Fibroblast of lung (primary cell): ENCODE results near the gene USH1G. TPM values are rescaled to one million over a fixed set of nuclear protein-coding genes. Genes with fewer than 3 reads are reported as not detected.

Experiments used
- DNase-seq, 2 donors: peaks; one replicate each; pipeline versions ENCODE4 v3.0.0 to v3.0.0-alpha.2; 2010; ENCODE audit warnings: low read depth in 2 of 2
- H2AFZ ChIP-seq: 2 replicates; pipeline ENCODE4 v1.5.1; 2012; ENCODE audit warnings: low read length, control low read depth, inconsistent platforms
- H3K27ac ChIP-seq: 2 replicates; pipeline ENCODE4 v1.5.1; 2011; ENCODE audit warnings: low read length, control low read depth; ENCODE audit not compliant: insufficient read depth
- H3K27me3 ChIP-seq: 2 replicates; pipeline ENCODE4 v1.5.1; 2011; ENCODE audit warnings: mild to moderate bottlenecking, low read length; ENCODE audit not compliant: control insufficient read depth, insufficient read depth
- H3K36me3 ChIP-seq: 2 replicates; pipeline ENCODE4 v1.5.1; 2011; ENCODE audit warnings: low read length; ENCODE audit not compliant: control insufficient read depth, insufficient read depth
- H3K4me1 ChIP-seq: 2 replicates; pipeline ENCODE4 v1.5.1; 2011; ENCODE audit warnings: low read length; ENCODE audit not compliant: control insufficient read depth, insufficient read depth; ENCODE audit errors: extremely low read depth
- H3K4me2 ChIP-seq: 2 replicates; pipeline ENCODE4 v1.5.1; 2011; ENCODE audit warnings: low read length, control low read depth; ENCODE audit not compliant: insufficient read depth; ENCODE audit errors: extremely low read depth
- H3K4me3 ChIP-seq, 4 experiments: fragments of 200-600 bp in 1 of 4; sonication (generic) in 1 of 4; replicated peaks in 1 of 4; 2 replicates each; pipeline ENCODE4 v1.5.1; 2011 to 2016; ENCODE audit warnings: low read length in 4 of 4, low read depth in 3 of 4, mild to moderate bottlenecking in 3 of 4, control low read depth in 2 of 4, inconsistent platforms in 1 of 4, mixed read lengths in 1 of 4; ENCODE audit not compliant: insufficient read depth in 1 of 4; ENCODE audit errors: control extremely low read depth in 1 of 4
- H3K79me2 ChIP-seq: 2 replicates; pipeline ENCODE4 v1.5.1; 2012; ENCODE audit warnings: mild to moderate bottlenecking, low read length, inconsistent platforms; ENCODE audit not compliant: control insufficient read depth, insufficient read depth
- H3K9ac ChIP-seq: 2 replicates; pipeline ENCODE4 v1.5.1; 2011; ENCODE audit warnings: mild to moderate bottlenecking, low read length, control low read depth; ENCODE audit not compliant: insufficient read depth
- H3K9me3 ChIP-seq: 2 replicates; pipeline ENCODE4 v1.5.1; 2012; ENCODE audit warnings: low read depth, low read length; ENCODE audit not compliant: control insufficient read depth, insufficient read depth
- H4K20me1 ChIP-seq: 2 replicates; pipeline ENCODE4 v1.5.1; 2011; ENCODE audit warnings: low read length; ENCODE audit not compliant: control insufficient read depth, insufficient read depth; ENCODE audit errors: extremely low read depth
- EZH2 ChIP-seq: IDR thresholded peaks from 2 replicates; pipeline ENCODE4 v1.5.1; 2012; ENCODE audit warnings: low read length, control low read depth, mild to moderate bottlenecking; ENCODE audit errors: missing control alignments
- polyA plus RNA-seq, 2 donors: library from polyadenylated mRNA; depleted of rRNA in 1 of 2; stranded (reverse) in 1 of 2; unstranded in 1 of 2; fragments of >200 nt; gene quantifications; 2 replicates each; pipeline ENCODE4 v1.2.1, GENCODE V29; 2011 to 2012; ENCODE audit warnings: missing spikeins in 1 of 2
- total RNA-seq: library from RNA; depleted of rRNA; stranded (reverse); fragments of >200 nt; gene quantifications from 2 replicates; pipeline ENCODE4 v1.2.1, GENCODE V29; 2014
- TF ChIP-seq, protein P1 (sequence below), 2 donors: IDR thresholded peaks in 1 of 2; conservative IDR thresholded peaks in 1 of 2; 1 replicate in 1 of 2; 2 replicates in 1 of 2; pipeline ENCODE4 v1.5.1; 2011 to 2012; ENCODE audit warnings: low read length in 2 of 2, control low read depth in 1 of 2, inconsistent platforms in 1 of 2, low read depth in 1 of 2, mild to moderate bottlenecking in 1 of 2

USH1G gene
- total and polyA plus RNA-seq, 2 donors (not counting 1 experiment from before 2014, with no cell fraction given): not detected

DNA sequence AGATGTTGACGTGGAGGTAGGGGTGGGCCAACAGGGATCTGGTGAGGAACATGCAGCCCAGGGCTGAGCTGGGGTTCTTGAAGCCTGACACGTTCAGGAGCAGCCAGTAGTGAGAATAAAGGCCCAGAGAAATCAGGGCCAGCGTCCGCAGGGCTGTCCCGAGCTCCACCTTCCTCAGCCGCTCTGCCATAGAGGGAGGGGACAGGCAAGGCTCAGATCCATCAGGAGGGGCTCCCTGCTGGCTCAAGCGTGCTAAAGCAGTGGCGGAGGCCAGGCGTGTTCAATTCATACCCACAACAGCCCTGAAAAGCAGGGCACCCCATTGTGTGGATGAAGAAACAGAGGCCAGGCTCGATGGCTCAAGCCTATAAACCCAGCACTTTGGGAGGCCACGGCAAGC is 42.0 kb downstream of the USH1G start:
- no peak overlapping the region for H3K27ac ChIP-seq
- H4K20me1 ChIP-seq: no peaks in the 10 kb centered on the region
- no peak overlapping the region for H3K4me2 ChIP-seq
- H3K79me2 ChIP-seq: no peaks in the 10 kb centered on the region
- H3K9me3 ChIP-seq: no peaks in the 10 kb centered on the region
- no peak for TF ChIP-seq EZH2
- TF ChIP-seq, protein P1, sequence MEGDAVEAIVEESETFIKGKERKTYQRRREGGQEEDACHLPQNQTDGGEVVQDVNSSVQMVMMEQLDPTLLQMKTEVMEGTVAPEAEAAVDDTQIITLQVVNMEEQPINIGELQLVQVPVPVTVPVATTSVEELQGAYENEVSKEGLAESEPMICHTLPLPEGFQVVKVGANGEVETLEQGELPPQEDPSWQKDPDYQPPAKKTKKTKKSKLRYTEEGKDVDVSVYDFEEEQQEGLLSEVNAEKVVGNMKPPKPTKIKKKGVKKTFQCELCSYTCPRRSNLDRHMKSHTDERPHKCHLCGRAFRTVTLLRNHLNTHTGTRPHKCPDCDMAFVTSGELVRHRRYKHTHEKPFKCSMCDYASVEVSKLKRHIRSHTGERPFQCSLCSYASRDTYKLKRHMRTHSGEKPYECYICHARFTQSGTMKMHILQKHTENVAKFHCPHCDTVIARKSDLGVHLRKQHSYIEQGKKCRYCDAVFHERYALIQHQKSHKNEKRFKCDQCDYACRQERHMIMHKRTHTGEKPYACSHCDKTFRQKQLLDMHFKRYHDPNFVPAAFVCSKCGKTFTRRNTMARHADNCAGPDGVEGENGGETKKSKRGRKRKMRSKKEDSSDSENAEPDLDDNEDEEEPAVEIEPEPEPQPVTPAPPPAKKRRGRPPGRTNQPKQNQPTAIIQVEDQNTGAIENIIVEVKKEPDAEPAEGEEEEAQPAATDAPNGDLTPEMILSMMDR (conservative IDR thresholded peaks at IDR 0.05 in 1 of 2, IDR thresholded peaks at IDR 0.05 in 1 of 2; ENCODE audit: low read depth in 1 of 2, low read length in 2 of 2): no peak
- peaks cover 14% of the 10 kb centered on the region for H3K27me3 ChIP-seq
- no peak overlapping the region for H3K9ac ChIP-seq
- H3K4me3 ChIP-seq: no peak overlapping the region
- H2AFZ ChIP-seq: no peak overlapping the region
- H3K4me1 ChIP-seq: no peaks in the 10 kb centered on the region
- no peak for DNase-seq
- H3K36me3 ChIP-seq: no peaks in the 10 kb centered on the region

DNA sequence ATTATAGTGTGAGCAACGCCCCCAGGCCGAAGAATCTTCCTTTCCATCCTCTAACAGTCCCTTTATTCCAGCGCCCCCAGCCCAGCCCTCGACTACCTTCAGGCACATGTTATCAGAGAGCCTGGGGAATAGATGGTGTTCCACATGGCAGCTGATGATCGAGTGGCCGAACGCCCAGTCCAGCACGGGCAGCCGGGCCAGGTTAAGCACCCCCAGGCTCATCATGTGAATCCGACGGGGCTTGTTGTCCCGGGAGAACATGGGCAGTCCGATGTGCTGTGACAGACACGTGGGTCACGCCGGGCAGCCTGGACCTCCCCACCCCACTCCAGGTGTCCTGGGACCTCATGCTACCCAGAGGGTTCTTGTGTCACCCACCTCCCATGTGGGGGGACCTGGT is 43.7 kb downstream of the USH1G start:
- TF ChIP-seq, protein P1 (conservative IDR thresholded peaks at IDR 0.05 in 1 of 2, IDR thresholded peaks at IDR 0.05 in 1 of 2; ENCODE audit: low read depth in 1 of 2, low read length in 2 of 2): no peak
- TF ChIP-seq EZH2: no peak
- H3K9me3 ChIP-seq: no peaks in the 10 kb centered on the region

DNA sequence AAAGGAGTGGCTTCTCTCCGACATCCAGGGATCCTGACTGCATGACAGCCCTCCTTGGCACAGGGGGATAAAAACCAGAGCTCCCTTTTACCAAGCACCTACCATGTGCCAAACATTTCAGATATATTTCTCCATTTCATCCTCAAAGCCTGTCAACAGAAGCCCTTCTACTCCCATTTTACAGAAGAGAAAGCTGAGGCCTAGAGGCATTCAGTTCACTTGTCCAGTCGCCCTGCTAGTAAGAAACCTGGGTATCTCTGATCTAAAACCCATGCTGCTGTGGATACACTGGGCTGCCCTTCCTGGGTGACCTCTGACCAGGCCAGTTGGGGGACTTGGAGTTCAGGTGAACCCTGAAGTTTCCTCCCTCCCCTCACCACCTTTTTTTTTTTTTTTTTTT is 44.4 kb downstream of the USH1G start:
- no peaks in the 10 kb centered on the region for H4K20me1 ChIP-seq

More for the DNA sequence above, 43.7 kb downstream of the USH1G start:
- Histone ChIP-seq H3K4me1 (no peaks in the 10 kb centered on the region), H3K4me3 (no peak overlapping the region), H3K36me3 (no peaks in the 10 kb centered on the region), H3K9ac (no peak overlapping the region), H4K20me1 (no peaks in the 10 kb centered on the region), H3K27me3 (peaks cover 14% of the 10 kb centered on the region), H3K27ac (no peak overlapping the region), H2AFZ (no peak overlapping the region), H3K4me2 (no peak overlapping the region), H3K79me2 (no peaks in the 10 kb centered on the region)
- no peak for DNase-seq

More for the DNA sequence above, 44.4 kb downstream of the USH1G start:
- Histone ChIP-seq H3K9ac (no peak overlapping the region), H3K4me1 (no peaks in the 10 kb centered on the region), H3K27me3 (peaks cover 14% of the 10 kb centered on the region), H2AFZ (no peak overlapping the region), H3K4me2 (no peak overlapping the region), H3K79me2 (no peaks in the 10 kb centered on the region), H3K4me3 (no peak overlapping the region), H3K36me3 (no peaks in the 10 kb centered on the region), H3K9me3 (no peaks in the 10 kb centered on the region), H3K27ac (no peak overlapping the region)
- TF ChIP-seq, protein P1 (conservative IDR thresholded peaks at IDR 0.05 in 1 of 2, IDR thresholded peaks at IDR 0.05 in 1 of 2; ENCODE audit: low read depth in 1 of 2, low read length in 2 of 2): no peak
- no peak for TF ChIP-seq EZH2
- DNase-seq: no peak
